Measurements from ENCODE around the gene EPS15.

The EPS15 gene

GRCh38 chr1:51347398-51348146 lies 171.5 kb downstream of the EPS15 start:
- TF ChIP-seq ZC3H10 (CRISPR knock-in tag; IDR thresholded peaks at IDR 0.05) (no peak), BACH2 (CRISPR knock-in tag; IDR thresholded peaks at IDR 0.05; ENCODE audit: borderline replicate concordance) (no peak), POU6F1 (CRISPR knock-in tag; IDR thresholded peaks at IDR 0.05; ENCODE audit: borderline replicate concordance, low read depth) (no peak), OSR1 (CRISPR knock-in tag; IDR thresholded peaks at IDR 0.05) (no peak), TOX (CRISPR knock-in tag; IDR thresholded peaks at IDR 0.05; ENCODE audit: borderline replicate concordance) (no peak), GLIS3 (CRISPR knock-in tag; IDR thresholded peaks at IDR 0.05) (no peak), CSDC2 (CRISPR knock-in tag; IDR thresholded peaks at IDR 0.05) (no peak), ARNTL (CRISPR knock-in tag; IDR thresholded peaks at IDR 0.05; ENCODE audit: borderline replicate concordance, low read depth) (no peak), ZNF8 (CRISPR knock-in tag; IDR thresholded peaks at IDR 0.05) (no peak), ZNF565 (CRISPR knock-in tag; conservative IDR thresholded peaks at IDR 0.05; ENCODE audit: low read depth) (no peak), ESRRG (CRISPR knock-in tag; IDR thresholded peaks at IDR 0.05) (no peak), TCF4 (CRISPR knock-in tag; IDR thresholded peaks at IDR 0.05; ENCODE audit: borderline replicate concordance) (no peak), ZFP3 (CRISPR knock-in tag; IDR thresholded peaks at IDR 0.05) (no peak), SNAI2 (CRISPR knock-in tag; IDR thresholded peaks at IDR 0.05) (no peak), ZFP30 (CRISPR knock-in tag; IDR thresholded peaks at IDR 0.05) (no peak), RARB (CRISPR knock-in tag; IDR thresholded peaks at IDR 0.05) (no peak)
- TF ChIP-seq, protein P1, sequence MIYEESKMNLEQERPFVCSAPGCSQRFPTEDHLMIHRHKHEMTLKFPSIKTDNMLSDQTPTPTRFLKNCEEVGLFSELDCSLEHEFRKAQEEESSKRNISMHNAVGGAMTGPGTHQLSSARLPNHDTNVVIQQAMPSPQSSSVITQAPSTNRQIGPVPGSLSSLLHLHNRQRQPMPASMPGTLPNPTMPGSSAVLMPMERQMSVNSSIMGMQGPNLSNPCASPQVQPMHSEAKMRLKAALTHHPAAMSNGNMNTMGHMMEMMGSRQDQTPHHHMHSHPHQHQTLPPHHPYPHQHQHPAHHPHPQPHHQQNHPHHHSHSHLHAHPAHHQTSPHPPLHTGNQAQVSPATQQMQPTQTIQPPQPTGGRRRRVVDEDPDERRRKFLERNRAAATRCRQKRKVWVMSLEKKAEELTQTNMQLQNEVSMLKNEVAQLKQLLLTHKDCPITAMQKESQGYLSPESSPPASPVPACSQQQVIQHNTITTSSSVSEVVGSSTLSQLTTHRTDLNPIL (CRISPR knock-in tag; IDR thresholded peaks at IDR 0.05; ENCODE audit: low read depth), result no peak
- TF ChIP-seq, protein P2, sequence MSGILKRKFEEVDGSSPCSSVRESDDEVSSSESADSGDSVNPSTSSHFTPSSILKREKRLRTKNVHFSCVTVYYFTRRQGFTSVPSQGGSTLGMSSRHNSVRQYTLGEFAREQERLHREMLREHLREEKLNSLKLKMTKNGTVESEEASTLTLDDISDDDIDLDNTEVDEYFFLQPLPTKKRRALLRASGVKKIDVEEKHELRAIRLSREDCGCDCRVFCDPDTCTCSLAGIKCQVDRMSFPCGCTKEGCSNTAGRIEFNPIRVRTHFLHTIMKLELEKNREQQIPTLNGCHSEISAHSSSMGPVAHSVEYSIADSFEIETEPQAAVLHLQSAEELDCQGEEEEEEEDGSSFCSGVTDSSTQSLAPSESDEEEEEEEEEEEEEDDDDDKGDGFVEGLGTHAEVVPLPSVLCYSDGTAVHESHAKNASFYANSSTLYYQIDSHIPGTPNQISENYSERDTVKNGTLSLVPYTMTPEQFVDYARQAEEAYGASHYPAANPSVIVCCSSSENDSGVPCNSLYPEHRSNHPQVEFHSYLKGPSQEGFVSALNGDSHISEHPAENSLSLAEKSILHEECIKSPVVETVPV (CRISPR knock-in tag; IDR thresholded peaks at IDR 0.05), result no peak
- ATAC-seq, result no peak

GRCh38 chr1:51346086-51346942 lies 172.8 kb downstream of the EPS15 start:
- TF ChIP-seq GLIS3 (CRISPR knock-in tag; IDR thresholded peaks at IDR 0.05) (no peak), ZC3H10 (CRISPR knock-in tag; IDR thresholded peaks at IDR 0.05) (no peak), TOX (CRISPR knock-in tag; IDR thresholded peaks at IDR 0.05; ENCODE audit: borderline replicate concordance) (no peak), RARB (CRISPR knock-in tag; IDR thresholded peaks at IDR 0.05) (no peak), ZNF8 (CRISPR knock-in tag; IDR thresholded peaks at IDR 0.05) (no peak)
- TF ChIP-seq, protein P3, sequence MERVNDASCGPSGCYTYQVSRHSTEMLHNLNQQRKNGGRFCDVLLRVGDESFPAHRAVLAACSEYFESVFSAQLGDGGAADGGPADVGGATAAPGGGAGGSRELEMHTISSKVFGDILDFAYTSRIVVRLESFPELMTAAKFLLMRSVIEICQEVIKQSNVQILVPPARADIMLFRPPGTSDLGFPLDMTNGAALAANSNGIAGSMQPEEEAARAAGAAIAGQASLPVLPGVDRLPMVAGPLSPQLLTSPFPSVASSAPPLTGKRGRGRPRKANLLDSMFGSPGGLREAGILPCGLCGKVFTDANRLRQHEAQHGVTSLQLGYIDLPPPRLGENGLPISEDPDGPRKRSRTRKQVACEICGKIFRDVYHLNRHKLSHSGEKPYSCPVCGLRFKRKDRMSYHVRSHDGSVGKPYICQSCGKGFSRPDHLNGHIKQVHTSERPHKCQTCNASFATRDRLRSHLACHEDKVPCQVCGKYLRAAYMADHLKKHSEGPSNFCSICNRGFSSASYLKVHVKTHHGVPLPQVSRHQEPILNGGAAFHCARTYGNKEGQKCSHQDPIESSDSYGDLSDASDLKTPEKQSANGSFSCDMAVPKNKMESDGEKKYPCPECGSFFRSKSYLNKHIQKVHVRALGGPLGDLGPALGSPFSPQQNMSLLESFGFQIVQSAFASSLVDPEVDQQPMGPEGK (CRISPR knock-in tag; IDR thresholded peaks at IDR 0.05; ENCODE audit: borderline replicate concordance), result no peak
- ATAC-seq, result no peak; the same call in 2 of the 3 replicates

- TF ChIP-seq ZFP3 (CRISPR knock-in tag; IDR thresholded peaks at IDR 0.05) (no peak), ZNF565 (CRISPR knock-in tag; conservative IDR thresholded peaks at IDR 0.05; ENCODE audit: low read depth) (no peak), ESRRG (CRISPR knock-in tag; IDR thresholded peaks at IDR 0.05) (no peak)
- ATAC-seq, result peak; percentile 11
Measured at GRCh38 chr1:51345300-51345687, 173.8 kb downstream of the EPS15 start.

- peak; percentile 45 for ATAC-seq
- TF ChIP-seq ISL1 (CRISPR knock-in tag; IDR thresholded peaks at IDR 0.05) (no peak), ZNF565 (CRISPR knock-in tag; conservative IDR thresholded peaks at IDR 0.05; ENCODE audit: low read depth) (no peak), ZC3H10 (CRISPR knock-in tag; IDR thresholded peaks at IDR 0.05) (no peak), ARNTL (CRISPR knock-in tag; IDR thresholded peaks at IDR 0.05; ENCODE audit: borderline replicate concordance, low read depth) (no peak), ZNF8 (CRISPR knock-in tag; IDR thresholded peaks at IDR 0.05) (no peak), TOX (CRISPR knock-in tag; IDR thresholded peaks at IDR 0.05; ENCODE audit: borderline replicate concordance) (no peak)
- TF ChIP-seq, protein P2 (CRISPR knock-in tag; IDR thresholded peaks at IDR 0.05), result no peak
Measured at GRCh38 chr1:51344602-51345299, 174.3 kb downstream of the EPS15 start.
